GM19395 (cell line): ENCODE measurements around the gene BAG5.

ENCODE experiments used
- ATAC-seq: cut with Tn5 transposase; IDR thresholded peaks from one replicate; pipeline ENCODE4 v1.9.1; 2021; ENCODE audit warnings: mild to moderate bottlenecking, moderate library complexity; ENCODE audit not compliant: unreplicated experiment

BAG5 gene

GRCh38 chr14:103563844-103564505 lies 1.5 kb upstream of the BAG5 start:
- ATAC-seq, result no peak

GRCh38 chr14:103563226-103563620 lies 766 bp upstream of the BAG5 start:
- no peak for ATAC-seq

GRCh38 chr14:103562179-103562428 lies 353 bp downstream of the BAG5 start:
- peak; percentile 39 for ATAC-seq

- peak; percentile 27 for ATAC-seq
Observed at GRCh38 chr14:103561381-103562178, 877 bp downstream of the BAG5 start.

- ATAC-seq, result no peak
Observed at GRCh38 chr14:103560691-103561090, 1.8 kb downstream of the BAG5 start.

GRCh38 chr14:103559766-103560165 lies 2.7 kb downstream of the BAG5 start:
- no peak for ATAC-seq

GRCh38 chr14:103558071-103558882 lies 4.2 kb downstream of the BAG5 start:
- ATAC-seq, result no peak

- no peak for ATAC-seq
Observed at GRCh38 chr14:103556946-103557758, 5.3 kb downstream of the BAG5 start.

GRCh38 chr14:103555559-103556337 lies 6.7 kb downstream of the BAG5 start:
- no peak for ATAC-seq

- no peak for ATAC-seq
Observed at GRCh38 chr14:103552846-103553210, 9.6 kb downstream of the BAG5 start.

GRCh38 chr14:103552011-103552845 lies 10.2 kb downstream of the BAG5 start:
- no peak for ATAC-seq

- no peak for ATAC-seq
Observed at GRCh38 chr14:103551338-103551762, 11.1 kb downstream of the BAG5 start.

- ATAC-seq, result no peak
Observed at GRCh38 chr14:103550451-103551337, 11.8 kb downstream of the BAG5 start.

- ATAC-seq, result no peak
Observed at GRCh38 chr14:103549361-103550311, 12.8 kb downstream of the BAG5 start.

- ATAC-seq, result no peak
Observed at GRCh38 chr14:103548463-103549351, 13.8 kb downstream of the BAG5 start.

GRCh38 chr14:103547941-103548462 lies 14.5 kb downstream of the BAG5 start:
- no peak for ATAC-seq
